Spleen (tissue), 11 donors: Measurements from ENCODE around the gene SIVA1. TPM values are rescaled to one million over a fixed set of nuclear protein-coding genes. Genes with fewer than 3 reads are reported as not detected.

Source experiments
- DNase-seq: peaks from one replicate; pipeline ENCODE4 v3.0.0-alpha.2; 2020
- H3K27ac ChIP-seq, 8 donors: fragments of 200-600 bp; sonication (generic) in 7 of 8; 1 replicate in 4 of 8; 2 replicates in 4 of 8; pipeline versions ENCODE4 v1.5.0 to v1.8.0; 2016 to 2021; ENCODE audit warnings: inconsistent platforms in 4 of 8, mild to moderate bottlenecking in 4 of 8, moderate library complexity in 1 of 8
- H3K27me3 ChIP-seq, 7 donors: fragments of 200-600 bp; sonication (generic) in 6 of 7; replicated peaks in 1 of 7; 1 replicate in 4 of 7; 2 replicates in 3 of 7; pipeline versions ENCODE4 v1.5.0 to v1.8.0; 2016 to 2021; ENCODE audit warnings: inconsistent platforms in 3 of 7, mild to moderate bottlenecking in 1 of 7
- H3K36me3 ChIP-seq, 6 donors: fragments of 200-600 bp; sonication (generic) in 5 of 6; 1 replicate in 4 of 6; 2 replicates in 2 of 6; pipeline versions ENCODE4 v1.5.0 to v1.8.0; 2016 to 2021; ENCODE audit warnings: inconsistent platforms in 2 of 6
- H3K4me1 ChIP-seq, 6 donors: fragments of 200-600 bp; sonication (generic) in 5 of 6; 1 replicate in 3 of 6; 2 replicates in 3 of 6; pipeline versions ENCODE4 v1.5.0 to v1.8.0; 2016 to 2021; ENCODE audit warnings: inconsistent platforms in 3 of 6
- H3K4me3 ChIP-seq, 8 donors: fragments of 200-600 bp; sonication (generic) in 7 of 8; 1 replicate in 4 of 8; 2 replicates in 4 of 8; pipeline versions ENCODE4 v1.5.0 to v1.8.0; 2016 to 2021; ENCODE audit warnings: inconsistent platforms in 4 of 8, mild to moderate bottlenecking in 4 of 8, moderate library complexity in 2 of 8
- H3K9me3 ChIP-seq, 8 donors: fragments of 200-600 bp; sonication (generic) in 7 of 8; 1 replicate in 4 of 8; 2 replicates in 4 of 8; pipeline versions ENCODE4 v1.5.0 to v1.8.0; 2016 to 2021; ENCODE audit warnings: inconsistent platforms in 4 of 8
- CTCF ChIP-seq, 11 experiments: fragments of 200-600 bp in 7 of 11; fragments of 450-650 bp in 4 of 11; sonication (generic) in 4 of 11; IDR thresholded peaks in 8 of 11; conservative IDR thresholded peaks in 3 of 11; 1 replicate in 7 of 11; 2 replicates in 4 of 11; pipeline versions ENCODE4 v1.4.0 to v1.8.0; 2016 to 2021; ENCODE audit warnings: antibody characterized with exemption in 11 of 11, inconsistent platforms in 4 of 11, mild to moderate bottlenecking in 1 of 11
- POLR2A ChIP-seq, 3 donors: fragments of 450-650 bp; IDR thresholded peaks; one replicate each; pipeline ENCODE4 v1.5.1; 2017; ENCODE audit warnings: antibody characterized with exemption in 3 of 3, mild to moderate bottlenecking in 1 of 3
- POLR2AphosphoS5 ChIP-seq, 3 donors: sonication (generic); formaldehyde crosslinking; IDR thresholded peaks; one replicate each; pipeline ENCODE4 v1.5.1; 2017; ENCODE audit warnings: antibody characterized with exemption in 3 of 3
- WGBS, 5 donors: extraction: QIAGEN DNeasy Blood & Tissue Kit in 3 of 5; methylation state at CpG; one replicate each; pipeline versions ENCODE4 v1.1.5 to v1.1.7; 2013 to 2018; 5-methylcytosine and 5-hydroxymethylcytosine counted together
- intact Hi-C: fragments of 100-400 bp; cut with DNase I; formaldehyde crosslinking; loops from one replicate; pipeline ENCODE4 v1.15.0; 2023; ENCODE audit warnings: low total_unique reads
- polyA plus RNA-seq, 3 donors: library from polyadenylated mRNA; stranded (reverse); fragments of 200-250 nt; gene quantifications; one replicate each; pipeline ENCODE4 v1.2.1, GENCODE V29; 2013
- total RNA-seq, 7 donors: library from RNA; depleted of rRNA in 3 of 7; stranded (reverse); fragments of >200 nt in 3 of 7; fragmentation: NEBNext Ultra II Directional in 4 of 7; extraction: Animal tissue kit (Norgen Biotek cat#: 25700) in 4 of 7; gene quantifications; one replicate each; pipeline versions ENCODE4 v1.1.0 to v1.2.1, GENCODE V29; 2016 to 2021
- donor health status: healthy with polysubstance abuse.
- donor health status: DM: no; HTN: no; CAD: no; lungs with moderate emphysema.
- donor health status: DM: no; HTN: no; CAD: no.
- donor health status: Bipolar disorder and iron deficiency.
- donor health status: healthy.
- donor health status: DM: no; HTN: no; CAD: no.
- donor health status: DM: yes; HTN: yes; CAD: no.

The SIVA1 gene
- total and polyA plus RNA-seq, 10 donors, result 56.7 to 226 (median 141) TPM

DNA sequence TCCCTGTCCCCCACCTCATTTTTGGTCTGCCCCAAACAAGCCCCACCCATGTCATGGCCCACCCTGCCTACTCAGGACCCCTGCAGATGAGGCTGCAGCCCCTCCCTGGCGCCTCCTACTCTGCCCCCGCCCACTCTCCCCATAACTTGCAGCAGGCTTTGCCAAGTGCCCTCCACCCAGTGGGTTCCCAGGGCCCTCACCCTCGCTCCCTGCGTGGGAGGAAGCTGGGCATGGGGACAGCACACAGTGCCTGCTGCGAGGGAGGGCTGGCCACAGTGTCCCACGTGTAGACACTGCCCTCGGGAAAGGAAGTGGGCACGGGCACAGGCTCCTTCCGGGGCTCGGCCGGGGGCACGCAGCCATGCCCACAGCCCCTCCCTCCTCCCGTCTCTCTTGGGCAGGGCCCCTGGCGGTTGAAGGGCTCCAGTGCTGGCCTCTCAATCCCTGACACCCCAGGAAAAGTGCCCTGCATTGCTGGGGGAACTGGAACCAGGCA is 33.2 kb downstream of the SIVA1 start:
- intact Hi-C loops, result no loop called here
- TF ChIP-seq CTCF (IDR thresholded peaks at IDR 0.05 in 8 of 11, conservative IDR thresholded peaks at IDR 0.05 in 3 of 11) (peak in 1 of 11 experiments; percentile 37), POLR2AphosphoS5 (IDR thresholded peaks at IDR 0.05) (peak in 2 of 3 donors; percentile 44 to 57), POLR2A (IDR thresholded peaks at IDR 0.05) (no peak)
- WGBS, 5 donors, result 22 to 45% (median 27%) methylated on average over 7 to 12 of the region's 14 CpGs
- peak overlapping the region in 4 of 8 donors; percentile 45 to 84 (median 72) for H3K27ac ChIP-seq
- DNase-seq, result peak; percentile 85
- H3K4me1 ChIP-seq, result peaks cover 37 to 83% (median 67%) of the 10 kb centered on the region in 6 donors
- H3K9me3 ChIP-seq, result no peaks in the 10 kb centered on the region
- H3K4me3 ChIP-seq, result no peak overlapping the region
- H3K36me3 ChIP-seq, result peaks cover 0 to 93% (median 13%) of the 10 kb centered on the region in 6 donors
- no peaks in the 10 kb centered on the region for H3K27me3 ChIP-seq

DNA sequence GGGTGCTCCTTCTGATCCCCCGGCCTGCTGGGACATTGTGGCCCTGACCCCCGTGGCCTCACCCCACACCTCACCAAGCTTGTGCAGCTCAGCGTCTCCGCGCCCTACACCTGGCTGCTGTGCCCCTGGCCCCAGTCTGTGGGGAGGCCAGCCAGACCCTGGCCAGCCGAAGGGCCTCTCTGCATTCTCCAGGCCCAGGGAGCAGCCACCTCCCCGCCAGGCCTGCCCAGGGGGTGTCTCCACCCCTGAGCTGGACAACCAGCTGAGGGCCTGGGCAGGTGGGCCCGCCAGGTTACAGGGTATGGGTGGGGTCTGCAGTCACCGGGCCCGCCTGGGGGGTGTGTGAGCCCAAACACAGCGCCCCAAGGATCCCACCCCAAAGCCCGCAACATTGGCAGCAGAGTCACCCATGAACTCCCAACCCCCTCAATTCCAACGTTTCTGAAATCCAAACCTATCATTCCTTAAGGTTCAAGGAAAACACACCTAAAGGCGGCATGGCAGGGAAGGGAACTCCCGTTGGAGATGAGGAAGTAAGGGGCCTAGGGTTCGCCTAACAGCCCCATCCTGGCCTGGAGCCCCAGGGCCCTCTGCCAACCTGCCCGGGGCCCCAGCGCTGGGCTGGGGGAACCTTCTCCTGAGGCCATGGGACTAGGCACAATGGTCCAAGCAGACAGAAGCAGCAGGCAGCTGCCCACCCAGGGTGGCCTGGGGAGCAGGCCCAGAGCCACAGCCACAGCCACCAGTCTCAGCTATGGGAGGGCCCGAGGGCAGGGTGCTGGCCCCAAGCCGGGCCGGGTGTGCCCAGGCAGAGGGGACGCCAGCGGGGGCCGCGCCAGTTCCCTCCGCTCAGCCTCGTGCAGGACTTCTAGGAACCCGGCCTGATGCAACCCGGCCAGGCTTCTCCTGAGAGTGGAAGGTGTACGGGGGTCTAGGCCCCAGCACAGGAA is 34.1 kb downstream of the SIVA1 start:
- H3K4me1 ChIP-seq, result peaks cover 37 to 91% (median 76%) of the 10 kb centered on the region in 6 donors
- peak overlapping the region in 1 of 8 donors; percentile 43 for H3K4me3 ChIP-seq
- TF ChIP-seq POLR2AphosphoS5 (IDR thresholded peaks at IDR 0.05), result peak in 1 of 3 donors; percentile 26
- TF ChIP-seq POLR2A (IDR thresholded peaks at IDR 0.05), result no peak
- H3K27ac ChIP-seq, result peak overlapping the region in 7 of 8 donors; percentile 16 to 84 (median 45)
- intact Hi-C loops, result no loop called here
- no peaks in the 10 kb centered on the region for H3K27me3 ChIP-seq
- peak; percentile 85 for DNase-seq
- peaks cover 0 to 93% (median 16%) of the 10 kb centered on the region in 6 donors for H3K36me3 ChIP-seq
- 65 to 82% (median 74%) methylated on average over 19 to 30 of the region's 30 CpGs for WGBS, 5 donors
- no peaks in the 10 kb centered on the region for H3K9me3 ChIP-seq

GRCh38 chr14:104787736-104788135 is 34.8 kb downstream of the SIVA1 start:
- Histone ChIP-seq H3K36me3 (peaks cover 0 to 93% (median 17%) of the 10 kb centered on the region in 6 donors), H3K27me3 (no peaks in the 10 kb centered on the region), H3K9me3 (no peaks in the 10 kb centered on the region), H3K4me3 (peak overlapping the region in 1 of 8 donors; percentile 43), H3K4me1 (peaks cover 43 to 95% (median 83%) of the 10 kb centered on the region in 6 donors), H3K27ac (peak overlapping the region in 7 of 8 donors; percentile 16 to 84 (median 65))
- TF ChIP-seq CTCF (IDR thresholded peaks at IDR 0.05 in 8 of 11, conservative IDR thresholded peaks at IDR 0.05 in 3 of 11) (no peak), POLR2AphosphoS5 (IDR thresholded peaks at IDR 0.05) (peak in 2 of 3 donors; percentile 22 to 32), POLR2A (IDR thresholded peaks at IDR 0.05) (no peak)
- peak; percentile 88 for DNase-seq
- intact Hi-C loops, result no loop called here
- WGBS, 5 donors, result 34 to 68% (median 65%) methylated on average over 4 to 7 of the region's 7 CpGs

- Histone ChIP-seq H3K4me1 (peaks cover 49 to 99% (median 88%) of the 10 kb centered on the region in 6 donors), H3K9me3 (no peaks in the 10 kb centered on the region), H3K27me3 (no peaks in the 10 kb centered on the region), H3K27ac (peak overlapping the region in 7 of 8 donors; percentile 16 to 84 (median 65)), H3K4me3 (peak overlapping the region in 1 of 8 donors; percentile 43), H3K36me3 (peaks cover 0 to 90% (median 17%) of the 10 kb centered on the region in 6 donors)
- intact Hi-C loops, result no loop called here
- no peak for TF ChIP-seq POLR2A (IDR thresholded peaks at IDR 0.05)
- WGBS, 5 donors, result 87 to 92% (median 91%) methylated on average over 11 to 14 of the region's 14 CpGs
- DNase-seq, result no peak
Observed at GRCh38 chr14:104788161-104788818, 35.3 kb downstream of the SIVA1 start.
